Skeletal muscle tissue (tissue), 4 donors: ENCODE data around the gene TAB3. TPM values are rescaled to one million over a fixed set of nuclear protein-coding genes. Genes with fewer than 3 reads are reported as not detected.

Source experiments
- H3K27ac ChIP-seq: one replicate; pipeline ENCODE4 v1.7.0; 2013; ENCODE audit warnings: mild to moderate bottlenecking, low read depth, low read length, inconsistent platforms
- H3K27me3 ChIP-seq, 3 donors: one replicate each; pipeline ENCODE4 v1.7.0; 2013; ENCODE audit warnings: low read length in 3 of 3; ENCODE audit not compliant: control insufficient read depth in 3 of 3, insufficient read depth in 3 of 3
- H3K36me3 ChIP-seq, 3 donors: one replicate each; pipeline ENCODE4 v1.7.0; 2013; ENCODE audit warnings: low read length in 3 of 3; ENCODE audit not compliant: control insufficient read depth in 3 of 3, insufficient read depth in 3 of 3
- H3K4me1 ChIP-seq, 3 donors: one replicate each; pipeline ENCODE4 v1.7.0; 2013; ENCODE audit warnings: low read length in 3 of 3, mild to moderate bottlenecking in 3 of 3; ENCODE audit not compliant: control insufficient read depth in 3 of 3, insufficient read depth in 3 of 3
- H3K4me3 ChIP-seq, 3 donors: one replicate each; pipeline ENCODE4 v1.7.0; 2013; ENCODE audit warnings: low read length in 3 of 3
- H3K9ac ChIP-seq, 3 donors: one replicate each; pipeline ENCODE4 v1.7.0; 2013; ENCODE audit warnings: low read length in 3 of 3, mild to moderate bottlenecking in 3 of 3, moderate library complexity in 2 of 3, low read depth in 1 of 3
- H3K9me3 ChIP-seq, 3 donors: one replicate each; pipeline ENCODE4 v1.7.0; 2013; ENCODE audit warnings: low read length in 3 of 3; ENCODE audit not compliant: control insufficient read depth in 3 of 3
- total RNA-seq: library from RNA; depleted of rRNA; stranded (reverse); fragments of >200 nt; gene quantifications from one replicate; pipeline ENCODE4 v1.2.3, GENCODE V29; 2014
- donor health status: Osteomylitis.

The TAB3 gene
- total RNA-seq, 1 donor from 2014 or later, result 5.7 TPM

DNA sequence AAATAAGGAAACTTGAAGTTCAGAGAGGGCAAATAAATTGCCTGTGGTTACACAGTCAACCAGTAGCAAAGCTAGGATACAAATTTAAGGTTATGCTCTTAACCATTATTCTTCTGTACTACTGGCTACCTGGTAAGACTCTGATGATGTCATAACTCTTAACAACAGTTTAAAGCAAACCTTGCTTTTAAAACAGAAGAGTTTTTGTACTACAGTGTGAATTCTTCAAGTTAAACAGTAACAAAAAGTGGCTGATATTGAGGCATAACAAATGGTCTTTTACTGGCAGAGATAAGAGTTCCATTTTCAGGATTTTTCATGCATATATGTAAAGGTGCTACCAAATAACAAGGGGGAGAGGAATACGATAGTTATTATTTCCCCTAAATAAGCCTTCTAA, 23.4 kb downstream of the TAB3 start:
- Histone ChIP-seq H3K9me3 (no peaks in the 10 kb centered on the region), H3K27me3 (no peaks in the 10 kb centered on the region), H3K4me1 (no peaks in the 10 kb centered on the region), H3K9ac (no peak overlapping the region), H3K4me3 (no peak overlapping the region), H3K27ac (no peak overlapping the region), H3K36me3 (peaks cover 0 to 3% (median 0%) of the 10 kb centered on the region in 3 donors)

DNA sequence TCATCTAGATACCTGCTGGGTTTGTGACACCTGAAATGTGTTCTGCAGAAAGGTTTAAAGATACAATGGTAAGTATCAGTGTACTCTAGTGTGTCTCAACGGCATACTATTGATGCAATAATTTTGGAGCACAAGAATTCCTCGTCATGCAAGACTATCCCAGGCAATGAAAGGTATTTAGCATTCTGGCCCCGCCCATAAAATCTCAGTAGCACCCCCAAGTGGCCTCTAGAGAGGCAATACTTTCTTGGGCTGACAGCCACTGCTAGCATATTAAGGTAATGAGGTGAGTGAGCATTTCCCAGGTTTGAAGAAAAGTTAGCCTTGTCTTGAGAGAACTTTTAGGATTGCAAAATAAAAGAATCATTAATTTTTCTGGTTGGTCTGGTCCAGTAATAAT, 24.0 kb downstream of the TAB3 start:
- Histone ChIP-seq H3K36me3 (peaks cover 0 to 3% (median 0%) of the 10 kb centered on the region in 3 donors), H3K9ac (no peak overlapping the region), H3K9me3 (no peaks in the 10 kb centered on the region), H3K4me3 (no peak overlapping the region), H3K27ac (no peak overlapping the region), H3K27me3 (no peaks in the 10 kb centered on the region), H3K4me1 (no peaks in the 10 kb centered on the region)

DNA sequence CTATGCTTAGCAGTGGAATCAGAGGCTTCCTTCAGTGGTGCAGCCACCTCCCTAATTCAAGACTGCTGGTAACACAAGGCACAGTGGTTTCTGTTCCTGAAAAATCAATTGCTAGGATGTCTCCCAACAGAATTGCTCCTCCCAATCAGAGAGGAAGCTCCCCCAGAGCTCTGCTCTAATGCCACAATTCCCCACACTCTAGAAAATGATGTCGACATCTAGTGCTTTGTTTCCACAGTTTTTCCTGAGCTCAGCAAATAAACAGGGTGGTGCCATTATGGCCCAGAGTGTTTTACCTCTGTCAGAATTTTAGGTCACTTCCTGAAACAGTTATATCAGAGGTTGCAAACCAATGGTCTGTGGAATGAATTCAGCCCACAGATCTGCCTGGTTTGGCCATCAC, 24.7 kb downstream of the TAB3 start:
- H3K27me3 ChIP-seq, result no peaks in the 10 kb centered on the region
- no peak overlapping the region for H3K4me3 ChIP-seq
- H3K27ac ChIP-seq, result no peak overlapping the region
- no peaks in the 10 kb centered on the region for H3K9me3 ChIP-seq
- H3K9ac ChIP-seq, result no peak overlapping the region
- H3K4me1 ChIP-seq, result no peaks in the 10 kb centered on the region
- peaks cover 0 to 3% (median under 1%) of the 10 kb centered on the region in 3 donors for H3K36me3 ChIP-seq

DNA sequence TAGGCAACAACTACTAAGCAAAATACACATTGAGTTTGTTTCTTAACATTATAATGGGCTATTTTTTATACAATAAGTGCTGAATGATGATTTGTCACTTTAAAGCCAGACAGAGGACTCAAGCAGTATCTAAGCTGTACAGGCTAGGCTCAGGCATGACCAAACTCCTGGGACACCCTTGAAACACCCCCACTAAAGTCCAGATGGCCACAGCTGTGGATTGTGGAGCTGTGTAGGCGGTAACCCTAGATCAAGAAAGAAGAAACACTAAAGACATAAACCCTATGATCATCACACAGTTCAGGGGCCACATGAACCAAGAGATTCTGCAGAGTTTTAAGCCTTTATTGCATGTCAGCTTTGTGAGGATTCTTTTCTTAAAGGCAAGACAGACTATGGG, 25.1 kb downstream of the TAB3 start:
- H3K9me3 ChIP-seq, result no peaks in the 10 kb centered on the region
- H3K9ac ChIP-seq, result no peak overlapping the region
- H3K36me3 ChIP-seq, result peaks cover 0 to 6% (median 4%) of the 10 kb centered on the region in 3 donors
- no peak overlapping the region for H3K27ac ChIP-seq
- H3K27me3 ChIP-seq, result no peaks in the 10 kb centered on the region
- no peak overlapping the region for H3K4me3 ChIP-seq
- H3K4me1 ChIP-seq, result no peaks in the 10 kb centered on the region

DNA sequence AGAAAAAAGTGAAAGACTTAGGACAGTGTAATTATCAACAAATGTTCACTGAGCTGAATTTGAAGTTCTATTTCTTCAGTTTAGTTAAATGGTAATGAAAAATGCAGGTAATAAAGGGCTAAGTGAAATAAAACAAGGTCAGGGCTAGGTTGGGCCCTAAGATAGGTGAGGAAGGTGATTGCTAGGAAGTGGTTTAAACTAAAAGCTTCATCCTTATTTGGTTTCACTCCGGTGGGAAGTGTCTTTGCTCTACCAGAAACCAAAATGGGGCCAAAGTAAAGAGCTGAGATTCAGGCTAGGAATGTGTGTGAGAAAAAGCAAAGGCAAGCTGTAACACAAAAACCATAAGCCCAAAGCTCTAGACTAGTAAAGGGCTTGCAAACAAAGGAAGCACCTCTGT, 31.0 kb downstream of the TAB3 start:
- Histone ChIP-seq H3K4me3 (no peak overlapping the region), H3K36me3 (peaks cover 11 to 19% (median 19%) of the 10 kb centered on the region in 3 donors)

DNA sequence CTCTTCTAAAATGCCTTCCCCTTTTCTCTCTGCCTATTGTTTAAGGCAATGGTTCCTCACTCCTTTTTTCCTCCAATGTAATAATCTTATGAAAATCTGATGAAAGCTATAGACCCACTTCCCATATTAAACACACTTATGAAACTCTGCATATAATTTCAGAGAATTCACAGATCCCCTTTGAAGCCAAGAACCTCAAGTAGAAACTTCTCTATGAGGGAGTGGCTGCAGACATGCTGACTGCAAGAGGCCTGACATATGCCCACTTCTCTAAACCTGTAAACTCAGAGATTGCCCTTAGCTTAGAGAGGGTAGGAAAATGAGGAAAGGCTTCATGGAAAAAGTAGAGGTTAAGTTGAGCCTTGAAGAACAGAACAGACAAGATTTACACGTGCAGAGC, 37.6 kb downstream of the TAB3 start:
- H3K4me3 ChIP-seq, result no peak overlapping the region

More for the DNA sequence above, 31.0 kb downstream of the TAB3 start:
- no peaks in the 10 kb centered on the region for H3K4me1 ChIP-seq
- H3K27me3 ChIP-seq, result no peaks in the 10 kb centered on the region
- H3K9ac ChIP-seq, result no peak overlapping the region
- no peaks in the 10 kb centered on the region for H3K9me3 ChIP-seq
- H3K27ac ChIP-seq, result no peak overlapping the region

DNA sequence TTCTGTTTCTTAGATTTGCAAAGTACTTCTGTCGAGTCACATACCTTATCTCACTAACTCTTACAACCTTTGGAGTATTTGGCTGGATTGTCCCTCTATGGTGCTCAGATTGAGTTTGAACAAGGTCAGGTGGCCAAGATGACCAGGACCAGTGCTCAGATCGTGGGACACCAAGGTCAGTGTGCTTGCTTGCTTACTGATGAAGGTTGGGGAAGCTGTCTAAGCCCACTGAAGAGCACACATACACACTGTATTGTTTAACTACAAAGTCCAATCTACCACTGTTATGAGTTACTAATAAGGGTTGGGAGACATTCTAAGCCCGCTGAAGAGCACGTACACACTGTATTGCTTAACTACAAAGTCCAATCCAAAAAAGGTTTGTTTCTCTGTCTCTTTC, 53.7 kb downstream of the TAB3 start:
- H3K9ac ChIP-seq, result no peak overlapping the region
- H3K27ac ChIP-seq, result no peak overlapping the region
- no peaks in the 10 kb centered on the region for H3K9me3 ChIP-seq
- no peak overlapping the region for H3K4me3 ChIP-seq
- H3K4me1 ChIP-seq, result no peaks in the 10 kb centered on the region
- no peaks in the 10 kb centered on the region for H3K27me3 ChIP-seq
- peaks cover 3 to 17% (median 10%) of the 10 kb centered on the region in 3 donors for H3K36me3 ChIP-seq

More for the DNA sequence above, 37.6 kb downstream of the TAB3 start:
- Histone ChIP-seq H3K27me3 (no peaks in the 10 kb centered on the region), H3K36me3 (peaks cover 8 to 11% (median 11%) of the 10 kb centered on the region in 3 donors), H3K27ac (no peak overlapping the region), H3K9me3 (no peaks in the 10 kb centered on the region), H3K4me1 (no peaks in the 10 kb centered on the region), H3K9ac (no peak overlapping the region)

DNA sequence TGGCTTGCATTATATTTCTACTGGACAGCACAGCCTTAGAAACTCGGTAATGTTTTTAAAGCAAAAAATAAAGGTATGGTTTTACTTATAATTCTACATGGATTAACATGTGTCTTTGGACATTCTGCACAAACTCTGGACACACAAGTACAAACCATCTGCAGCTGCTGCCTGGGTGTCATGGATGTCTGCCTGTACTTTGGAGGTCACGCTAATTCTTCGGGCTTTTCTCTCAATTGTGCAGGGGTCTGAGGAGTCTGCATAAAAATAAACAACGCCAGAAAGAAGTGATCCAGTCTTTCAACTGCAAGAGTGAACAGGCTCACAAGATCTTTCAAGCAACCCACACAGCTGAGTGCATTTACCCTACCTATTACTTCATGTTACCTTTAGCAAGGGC, 55.2 kb downstream of the TAB3 start:
- no peak overlapping the region for H3K4me3 ChIP-seq
- no peaks in the 10 kb centered on the region for H3K27me3 ChIP-seq
- H3K36me3 ChIP-seq, result peaks cover 3 to 17% (median 10%) of the 10 kb centered on the region in 3 donors
- H3K9ac ChIP-seq, result no peak overlapping the region
- H3K27ac ChIP-seq, result no peak overlapping the region
- H3K9me3 ChIP-seq, result no peaks in the 10 kb centered on the region
- H3K4me1 ChIP-seq, result no peaks in the 10 kb centered on the region

DNA sequence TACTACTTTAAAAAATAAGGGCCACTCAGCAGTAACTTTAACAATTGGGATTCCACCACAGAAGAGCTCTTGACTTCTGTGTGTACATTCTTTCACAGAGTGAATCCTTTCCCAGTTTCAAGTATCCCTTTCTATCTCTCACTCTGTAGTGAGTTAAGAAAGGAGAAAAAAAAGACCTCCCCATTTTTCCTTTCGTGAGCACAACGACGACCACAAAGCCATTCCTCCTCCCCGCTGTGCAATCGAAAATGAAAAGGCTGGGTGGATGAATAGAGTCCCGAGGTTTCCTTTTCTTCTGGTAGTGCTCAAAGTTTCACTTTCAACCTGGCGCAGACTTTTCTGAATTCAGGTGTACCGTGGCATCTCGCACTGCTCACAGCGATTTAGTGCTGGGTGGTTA, 58.0 kb downstream of the TAB3 start:
- H3K27ac ChIP-seq, result no peak overlapping the region
- H3K4me3 ChIP-seq, result no peak overlapping the region
- H3K9ac ChIP-seq, result no peak overlapping the region
- H3K9me3 ChIP-seq, result no peaks in the 10 kb centered on the region
- no peaks in the 10 kb centered on the region for H3K4me1 ChIP-seq
- peaks cover 0 to 10% (median 6%) of the 10 kb centered on the region in 3 donors for H3K36me3 ChIP-seq
- H3K27me3 ChIP-seq, result no peaks in the 10 kb centered on the region

DNA sequence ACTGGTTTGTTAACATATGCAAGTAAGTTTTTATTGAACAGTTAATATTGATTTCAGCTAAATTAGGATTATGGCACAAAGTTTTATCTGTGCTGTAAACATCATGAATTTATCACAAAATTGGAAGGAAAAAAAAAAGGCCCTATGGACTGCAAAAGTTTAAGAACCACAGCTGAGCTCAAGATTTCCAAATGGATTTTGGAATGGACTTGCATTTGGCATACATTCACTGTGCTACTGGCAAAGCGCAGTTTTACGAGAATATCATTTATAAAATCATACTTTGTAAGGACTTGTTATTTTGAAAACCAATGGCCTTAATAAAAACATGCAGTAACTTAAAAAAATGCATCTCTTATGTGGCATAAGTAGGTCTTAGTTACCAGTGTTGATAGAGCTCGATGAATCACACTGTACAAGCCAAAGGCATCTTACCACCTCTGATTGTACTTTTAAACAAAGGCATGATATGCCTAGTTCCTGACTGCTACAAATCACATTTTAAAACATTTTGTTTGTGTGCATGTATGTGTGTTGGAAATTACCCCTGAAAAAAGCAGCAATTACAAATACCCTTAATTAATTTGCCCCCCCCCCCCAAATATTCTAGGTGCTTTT, 58.6 kb downstream of the TAB3 start:
- no peak overlapping the region for H3K4me3 ChIP-seq

More for the DNA sequence above, 58.6 kb downstream of the TAB3 start:
- Histone ChIP-seq H3K9me3 (no peaks in the 10 kb centered on the region), H3K27me3 (no peaks in the 10 kb centered on the region), H3K27ac (no peak overlapping the region), H3K36me3 (peaks cover 0 to 10% (median 6%) of the 10 kb centered on the region in 3 donors), H3K9ac (no peak overlapping the region), H3K4me1 (no peaks in the 10 kb centered on the region)
